ENCODE data around the gene ZFP36L2. TPM values are rescaled to one million over a fixed set of nuclear protein-coding genes. Genes with fewer than 3 reads are reported as not detected.

The ZFP36L2 gene
- total and polyA plus RNA-seq, 10 of the 15 experiments (the other 5 are each of a cell fraction or from before 2014, with no cell fraction given): 4.3 to 64.9 (median 19.5) TPM

DNA sequence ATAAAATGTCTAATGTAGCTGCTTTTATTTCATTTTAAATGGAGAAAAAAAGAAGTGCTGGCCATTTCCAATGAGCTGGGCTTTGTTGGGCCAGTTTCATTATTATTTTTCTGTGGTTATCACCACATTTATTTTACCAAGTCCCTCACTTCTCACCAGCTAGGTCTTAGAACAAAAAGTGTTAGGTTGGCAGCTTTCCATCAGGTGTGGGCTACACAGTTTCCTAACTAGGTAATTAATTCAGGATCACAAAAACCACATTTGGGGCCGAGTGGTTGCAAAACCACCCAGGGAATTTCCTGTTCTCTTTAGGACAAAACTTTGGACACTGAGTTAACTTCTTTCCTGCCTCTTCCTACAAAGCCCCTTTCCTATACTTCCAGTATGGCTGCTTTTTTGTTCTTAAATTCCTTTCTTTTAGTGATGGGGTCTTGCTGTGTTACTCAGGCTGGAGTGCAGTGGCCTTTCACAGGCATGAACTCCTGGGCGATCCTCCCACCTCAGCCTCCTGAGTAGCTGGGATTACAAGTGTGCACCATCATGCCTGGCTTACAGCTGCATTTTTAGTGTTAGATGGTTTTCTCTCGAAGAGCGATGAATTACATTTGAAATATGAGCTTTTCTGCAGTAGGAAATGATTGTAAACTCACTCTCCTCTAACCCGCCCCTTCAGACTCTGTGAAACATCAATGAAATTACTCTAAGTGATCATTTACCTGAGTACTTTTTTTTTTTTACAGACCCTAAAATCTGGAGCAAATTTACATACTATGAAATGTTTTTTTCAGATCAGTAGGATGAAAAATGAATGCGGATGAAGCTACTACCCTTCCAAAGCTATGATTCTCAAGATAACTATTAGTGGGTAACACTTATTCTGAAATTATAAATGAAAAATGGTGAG is 2.6 kb upstream of the ZFP36L2 start (continued):
- TF ChIP-seq POLR2AphosphoS2 (IDR thresholded peaks at IDR 0.05; ENCODE audit: low read depth, low read length) (no peak), EED (IDR thresholded peaks at IDR 0.05; ENCODE audit: low read depth) (peak; percentile 69), SUPT20H (IDR thresholded peaks at IDR 0.05; ENCODE audit: borderline replicate concordance, control insufficient read depth, low read depth, low read length) (no peak), RB1 (IDR thresholded peaks at IDR 0.05; ENCODE audit: borderline replicate concordance) (no peak), MEF2B (IDR thresholded peaks at IDR 0.05; ENCODE audit: partially characterized antibody, poor library complexity, severe bottlenecking) (peak; percentile 38), ESRRA (IDR thresholded peaks at IDR 0.05; ENCODE audit: low read length) (no peak), DPF2 (IDR thresholded peaks at IDR 0.05) (peak; percentile 85), TARDBP (IDR thresholded peaks at IDR 0.05; ENCODE audit: borderline replicate concordance) (no peak), SIN3A (IDR thresholded peaks at IDR 0.05; ENCODE audit: low read depth, low read length) (no peak), EGR1 (IDR thresholded peaks at IDR 0.05; ENCODE audit: borderline replicate concordance in 1 of 2, low read depth in 2 of 2, low read length in 2 of 2) (no peak)
- TF ChIP-seq, protein P1, sequence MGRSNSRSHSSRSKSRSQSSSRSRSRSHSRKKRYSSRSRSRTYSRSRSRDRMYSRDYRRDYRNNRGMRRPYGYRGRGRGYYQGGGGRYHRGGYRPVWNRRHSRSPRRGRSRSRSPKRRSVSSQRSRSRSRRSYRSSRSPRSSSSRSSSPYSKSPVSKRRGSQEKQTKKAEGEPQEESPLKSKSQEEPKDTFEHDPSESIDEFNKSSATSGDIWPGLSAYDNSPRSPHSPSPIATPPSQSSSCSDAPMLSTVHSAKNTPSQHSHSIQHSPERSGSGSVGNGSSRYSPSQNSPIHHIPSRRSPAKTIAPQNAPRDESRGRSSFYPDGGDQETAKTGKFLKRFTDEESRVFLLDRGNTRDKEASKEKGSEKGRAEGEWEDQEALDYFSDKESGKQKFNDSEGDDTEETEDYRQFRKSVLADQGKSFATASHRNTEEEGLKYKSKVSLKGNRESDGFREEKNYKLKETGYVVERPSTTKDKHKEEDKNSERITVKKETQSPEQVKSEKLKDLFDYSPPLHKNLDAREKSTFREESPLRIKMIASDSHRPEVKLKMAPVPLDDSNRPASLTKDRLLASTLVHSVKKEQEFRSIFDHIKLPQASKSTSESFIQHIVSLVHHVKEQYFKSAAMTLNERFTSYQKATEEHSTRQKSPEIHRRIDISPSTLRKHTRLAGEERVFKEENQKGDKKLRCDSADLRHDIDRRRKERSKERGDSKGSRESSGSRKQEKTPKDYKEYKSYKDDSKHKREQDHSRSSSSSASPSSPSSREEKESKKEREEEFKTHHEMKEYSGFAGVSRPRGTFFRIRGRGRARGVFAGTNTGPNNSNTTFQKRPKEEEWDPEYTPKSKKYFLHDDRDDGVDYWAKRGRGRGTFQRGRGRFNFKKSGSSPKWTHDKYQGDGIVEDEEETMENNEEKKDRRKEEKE (IDR thresholded peaks at IDR 0.05): no peak
- TF ChIP-seq, protein P2, sequence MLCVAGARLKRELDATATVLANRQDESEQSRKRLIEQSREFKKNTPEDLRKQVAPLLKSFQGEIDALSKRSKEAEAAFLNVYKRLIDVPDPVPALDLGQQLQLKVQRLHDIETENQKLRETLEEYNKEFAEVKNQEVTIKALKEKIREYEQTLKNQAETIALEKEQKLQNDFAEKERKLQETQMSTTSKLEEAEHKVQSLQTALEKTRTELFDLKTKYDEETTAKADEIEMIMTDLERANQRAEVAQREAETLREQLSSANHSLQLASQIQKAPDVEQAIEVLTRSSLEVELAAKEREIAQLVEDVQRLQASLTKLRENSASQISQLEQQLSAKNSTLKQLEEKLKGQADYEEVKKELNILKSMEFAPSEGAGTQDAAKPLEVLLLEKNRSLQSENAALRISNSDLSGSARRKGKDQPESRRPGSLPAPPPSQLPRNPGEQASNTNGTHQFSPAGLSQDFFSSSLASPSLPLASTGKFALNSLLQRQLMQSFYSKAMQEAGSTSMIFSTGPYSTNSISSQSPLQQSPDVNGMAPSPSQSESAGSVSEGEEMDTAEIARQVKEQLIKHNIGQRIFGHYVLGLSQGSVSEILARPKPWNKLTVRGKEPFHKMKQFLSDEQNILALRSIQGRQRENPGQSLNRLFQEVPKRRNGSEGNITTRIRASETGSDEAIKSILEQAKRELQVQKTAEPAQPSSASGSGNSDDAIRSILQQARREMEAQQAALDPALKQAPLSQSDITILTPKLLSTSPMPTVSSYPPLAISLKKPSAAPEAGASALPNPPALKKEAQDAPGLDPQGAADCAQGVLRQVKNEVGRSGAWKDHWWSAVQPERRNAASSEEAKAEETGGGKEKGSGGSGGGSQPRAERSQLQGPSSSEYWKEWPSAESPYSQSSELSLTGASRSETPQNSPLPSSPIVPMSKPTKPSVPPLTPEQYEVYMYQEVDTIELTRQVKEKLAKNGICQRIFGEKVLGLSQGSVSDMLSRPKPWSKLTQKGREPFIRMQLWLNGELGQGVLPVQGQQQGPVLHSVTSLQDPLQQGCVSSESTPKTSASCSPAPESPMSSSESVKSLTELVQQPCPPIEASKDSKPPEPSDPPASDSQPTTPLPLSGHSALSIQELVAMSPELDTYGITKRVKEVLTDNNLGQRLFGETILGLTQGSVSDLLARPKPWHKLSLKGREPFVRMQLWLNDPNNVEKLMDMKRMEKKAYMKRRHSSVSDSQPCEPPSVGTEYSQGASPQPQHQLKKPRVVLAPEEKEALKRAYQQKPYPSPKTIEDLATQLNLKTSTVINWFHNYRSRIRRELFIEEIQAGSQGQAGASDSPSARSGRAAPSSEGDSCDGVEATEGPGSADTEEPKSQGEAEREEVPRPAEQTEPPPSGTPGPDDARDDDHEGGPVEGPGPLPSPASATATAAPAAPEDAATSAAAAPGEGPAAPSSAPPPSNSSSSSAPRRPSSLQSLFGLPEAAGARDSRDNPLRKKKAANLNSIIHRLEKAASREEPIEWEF (IDR thresholded peaks at IDR 0.05; ENCODE audit: insufficient replicate concordance, low read depth, low read length): no peak
- TF ChIP-seq, protein P3, sequence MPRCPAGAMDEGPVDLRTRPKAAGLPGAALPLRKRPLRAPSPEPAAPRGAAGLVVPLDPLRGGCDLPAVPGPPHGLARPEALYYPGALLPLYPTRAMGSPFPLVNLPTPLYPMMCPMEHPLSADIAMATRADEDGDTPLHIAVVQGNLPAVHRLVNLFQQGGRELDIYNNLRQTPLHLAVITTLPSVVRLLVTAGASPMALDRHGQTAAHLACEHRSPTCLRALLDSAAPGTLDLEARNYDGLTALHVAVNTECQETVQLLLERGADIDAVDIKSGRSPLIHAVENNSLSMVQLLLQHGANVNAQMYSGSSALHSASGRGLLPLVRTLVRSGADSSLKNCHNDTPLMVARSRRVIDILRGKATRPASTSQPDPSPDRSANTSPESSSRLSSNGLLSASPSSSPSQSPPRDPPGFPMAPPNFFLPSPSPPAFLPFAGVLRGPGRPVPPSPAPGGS (IDR thresholded peaks at IDR 0.05; ENCODE audit: borderline replicate concordance, insufficient read depth, low read depth, low read length, poor library complexity, severe bottlenecking): no peak
- TF ChIP-seq, protein P4, sequence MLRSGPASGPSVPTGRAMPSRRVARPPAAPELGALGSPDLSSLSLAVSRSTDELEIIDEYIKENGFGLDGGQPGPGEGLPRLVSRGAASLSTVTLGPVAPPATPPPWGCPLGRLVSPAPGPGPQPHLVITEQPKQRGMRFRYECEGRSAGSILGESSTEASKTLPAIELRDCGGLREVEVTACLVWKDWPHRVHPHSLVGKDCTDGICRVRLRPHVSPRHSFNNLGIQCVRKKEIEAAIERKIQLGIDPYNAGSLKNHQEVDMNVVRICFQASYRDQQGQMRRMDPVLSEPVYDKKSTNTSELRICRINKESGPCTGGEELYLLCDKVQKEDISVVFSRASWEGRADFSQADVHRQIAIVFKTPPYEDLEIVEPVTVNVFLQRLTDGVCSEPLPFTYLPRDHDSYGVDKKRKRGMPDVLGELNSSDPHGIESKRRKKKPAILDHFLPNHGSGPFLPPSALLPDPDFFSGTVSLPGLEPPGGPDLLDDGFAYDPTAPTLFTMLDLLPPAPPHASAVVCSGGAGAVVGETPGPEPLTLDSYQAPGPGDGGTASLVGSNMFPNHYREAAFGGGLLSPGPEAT (IDR thresholded peaks at IDR 0.05; ENCODE audit: low read depth): peak; percentile 92
- TF ChIP-seq, protein P5, sequence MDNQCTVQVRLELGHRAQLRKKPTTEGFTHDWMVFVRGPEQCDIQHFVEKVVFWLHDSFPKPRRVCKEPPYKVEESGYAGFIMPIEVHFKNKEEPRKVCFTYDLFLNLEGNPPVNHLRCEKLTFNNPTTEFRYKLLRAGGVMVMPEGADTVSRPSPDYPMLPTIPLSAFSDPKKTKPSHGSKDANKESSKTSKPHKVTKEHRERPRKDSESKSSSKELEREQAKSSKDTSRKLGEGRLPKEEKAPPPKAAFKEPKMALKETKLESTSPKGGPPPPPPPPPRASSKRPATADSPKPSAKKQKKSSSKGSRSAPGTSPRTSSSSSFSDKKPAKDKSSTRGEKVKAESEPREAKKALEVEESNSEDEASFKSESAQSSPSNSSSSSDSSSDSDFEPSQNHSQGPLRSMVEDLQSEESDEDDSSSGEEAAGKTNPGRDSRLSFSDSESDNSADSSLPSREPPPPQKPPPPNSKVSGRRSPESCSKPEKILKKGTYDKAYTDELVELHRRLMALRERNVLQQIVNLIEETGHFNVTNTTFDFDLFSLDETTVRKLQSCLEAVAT (IDR thresholded peaks at IDR 0.05): peak; percentile 76; the same call in 1 of the 2 replicates
